Measurements from ENCODE around the gene SHISA9. TPM values are rescaled to one million over a fixed set of nuclear protein-coding genes. Genes with fewer than 3 reads are reported as not detected.

SHISA9 gene
- total RNA-seq, 5 donors from 2014 or later (not counting 1 experiment from before 2014, with no cell fraction given): 0.06 TPM; not detected in 4

GRCh38 chr16:13110124-13110796, 208.9 kb downstream of the SHISA9 start:
- ATAC-seq (replicated peaks in 1 of 4): no peak
- Mint-ChIP-seq H3K4me3 (no peak overlapping the region), H3K27me3 (peaks cover 0 to 8% of the 10 kb centered on the region in 2 donors), H3K9me3 (peaks cover 7 to 20% (median 10%) of the 10 kb centered on the region in 3 donors), H3K36me3 (no peaks in the 10 kb centered on the region), H3K4me1 (no peaks in the 10 kb centered on the region), H3K27ac (no peak overlapping the region)
- no peaks in the 10 kb centered on the region for H3K36me3 ChIP-seq (ENCODE audit: control insufficient read depth in 2 of 2, extremely low read depth in 1 of 2, insufficient read depth in 1 of 2, low read length in 1 of 2)
- ChIA-PET POLR2A (no interaction called here), CTCF (no interaction called here)
- DNase-seq: no peak
- no peaks in the 10 kb centered on the region for H3K4me1 ChIP-seq (ENCODE audit: control insufficient read depth in 1 of 2, extremely low read depth in 1 of 2, insufficient read depth in 2 of 2, low read length in 2 of 2)
- no peaks in the 10 kb centered on the region for H3K27me3 ChIP-seq (replicated peaks in 1 of 2; ENCODE audit: control insufficient read depth in 2 of 2, extremely low read depth in 1 of 2, insufficient read depth in 2 of 2, low read length in 1 of 2)
- H3K4me3 ChIP-seq (ENCODE audit: control insufficient read depth in 1 of 2, extremely low read depth in 1 of 2, low read length in 1 of 2): no peak overlapping the region
- 70% methylated on average over 6 of the region's 7 CpGs for WGBS (ENCODE audit: insufficient coverage)
- no peak overlapping the region for H3K27ac ChIP-seq (ENCODE audit: low read length)
- H3K9me3 ChIP-seq: no peaks in the 10 kb centered on the region

GRCh38 chr16:13111747-13112146, 210.3 kb downstream of the SHISA9 start:
- Mint-ChIP-seq H3K9me3 (peaks cover 10 to 20% (median 11%) of the 10 kb centered on the region in 3 donors), H3K4me3 (no peak overlapping the region), H3K36me3 (no peaks in the 10 kb centered on the region), H3K27ac (no peak overlapping the region), H3K4me1 (no peaks in the 10 kb centered on the region), H3K27me3 (peaks cover 0 to 8% of the 10 kb centered on the region in 2 donors)
- Histone ChIP-seq H3K27me3 (replicated peaks in 1 of 2; ENCODE audit: control insufficient read depth in 2 of 2, extremely low read depth in 1 of 2, insufficient read depth in 2 of 2, low read length in 1 of 2) (no peaks in the 10 kb centered on the region), H3K27ac (ENCODE audit: low read length) (no peak overlapping the region), H3K4me1 (ENCODE audit: control insufficient read depth in 1 of 2, extremely low read depth in 1 of 2, insufficient read depth in 2 of 2, low read length in 2 of 2) (no peaks in the 10 kb centered on the region), H3K4me3 (ENCODE audit: control insufficient read depth in 1 of 2, extremely low read depth in 1 of 2, low read length in 1 of 2) (no peak overlapping the region), H3K36me3 (ENCODE audit: control insufficient read depth in 2 of 2, extremely low read depth in 1 of 2, insufficient read depth in 1 of 2, low read length in 1 of 2) (no peaks in the 10 kb centered on the region), H3K9me3 (no peaks in the 10 kb centered on the region)
- ChIA-PET POLR2A (no interaction called here), CTCF (no interaction called here)
- no peak for ATAC-seq (replicated peaks in 1 of 4)
- no peak for DNase-seq
- WGBS (ENCODE audit: insufficient coverage): no CpG with 5 or more reads among the region's 2 CpGs

GRCh38 chr16:13113741-13114140, 212.3 kb downstream of the SHISA9 start:
- Mint-ChIP-seq H3K27ac (no peak overlapping the region), H3K4me1 (no peaks in the 10 kb centered on the region), H3K9me3 (peaks cover 10 to 14% (median 11%) of the 10 kb centered on the region in 3 donors), H3K36me3 (no peaks in the 10 kb centered on the region), H3K4me3 (no peak overlapping the region), H3K27me3 (peaks cover 0 to 8% of the 10 kb centered on the region in 2 donors)
- POLR2A ChIA-PET: no interaction called here
- no peak for ATAC-seq (replicated peaks in 1 of 4)
- H3K36me3 ChIP-seq (ENCODE audit: control insufficient read depth in 2 of 2, extremely low read depth in 1 of 2, insufficient read depth in 1 of 2, low read length in 1 of 2): no peaks in the 10 kb centered on the region
- no peaks in the 10 kb centered on the region for H3K27me3 ChIP-seq (replicated peaks in 1 of 2; ENCODE audit: control insufficient read depth in 2 of 2, extremely low read depth in 1 of 2, insufficient read depth in 2 of 2, low read length in 1 of 2)
- H3K4me3 ChIP-seq (ENCODE audit: control insufficient read depth in 1 of 2, extremely low read depth in 1 of 2, low read length in 1 of 2): no peak overlapping the region
- no peaks in the 10 kb centered on the region for H3K9me3 ChIP-seq
- no peaks in the 10 kb centered on the region for H3K4me1 ChIP-seq (ENCODE audit: control insufficient read depth in 1 of 2, extremely low read depth in 1 of 2, insufficient read depth in 2 of 2, low read length in 2 of 2)
- 100% methylated on average over 1 of the region's 3 CpGs for WGBS (ENCODE audit: insufficient coverage)
- DNase-seq: no peak
- no peak overlapping the region for H3K27ac ChIP-seq (ENCODE audit: low read length)
- CTCF ChIA-PET: no interaction called here

GRCh38 chr16:13118091-13118490, 216.7 kb downstream of the SHISA9 start:
- Histone ChIP-seq H3K27ac (ENCODE audit: low read length) (no peak overlapping the region), H3K36me3 (ENCODE audit: control insufficient read depth in 2 of 2, extremely low read depth in 1 of 2, insufficient read depth in 1 of 2, low read length in 1 of 2) (no peaks in the 10 kb centered on the region), H3K9me3 (no peaks in the 10 kb centered on the region), H3K4me3 (ENCODE audit: control insufficient read depth in 1 of 2, extremely low read depth in 1 of 2, low read length in 1 of 2) (no peak overlapping the region), H3K27me3 (replicated peaks in 1 of 2; ENCODE audit: control insufficient read depth in 2 of 2, extremely low read depth in 1 of 2, insufficient read depth in 2 of 2, low read length in 1 of 2) (peaks cover 0 to 3% of the 10 kb centered on the region in 2 experiments), H3K4me1 (ENCODE audit: control insufficient read depth in 1 of 2, extremely low read depth in 1 of 2, insufficient read depth in 2 of 2, low read length in 2 of 2) (no peaks in the 10 kb centered on the region)
- Mint-ChIP-seq H3K27ac (no peak overlapping the region), H3K4me1 (no peaks in the 10 kb centered on the region), H3K9me3 (peaks cover 5 to 11% (median 9%) of the 10 kb centered on the region in 3 donors), H3K27me3 (peaks cover under 1 to 2% of the 10 kb centered on the region in 2 donors), H3K4me3 (no peak overlapping the region), H3K36me3 (no peaks in the 10 kb centered on the region)
- no CpG with 5 or more reads among the region's 5 CpGs for WGBS (ENCODE audit: insufficient coverage)
- DNase-seq: no peak
- no peak for ATAC-seq (replicated peaks in 1 of 4)
- CTCF ChIA-PET: no interaction called here
- POLR2A ChIA-PET: no interaction called here

GRCh38 chr16:13120091-13120490, 218.7 kb downstream of the SHISA9 start:
- 0% methylated on average over 1 of the region's 6 CpGs for WGBS (ENCODE audit: insufficient coverage)
- DNase-seq: no peak

GRCh38 chr16:13120557-13120956, 219.2 kb downstream of the SHISA9 start:
- no peaks in the 10 kb centered on the region for H3K4me1 Mint-ChIP-seq
- POLR2A ChIA-PET: no interaction called here
- WGBS (ENCODE audit: insufficient coverage): 67% methylated on average over 2 of the region's 4 CpGs
- Histone ChIP-seq H3K36me3 (ENCODE audit: control insufficient read depth in 2 of 2, extremely low read depth in 1 of 2, insufficient read depth in 1 of 2, low read length in 1 of 2) (no peaks in the 10 kb centered on the region), H3K9me3 (no peaks in the 10 kb centered on the region), H3K4me1 (ENCODE audit: control insufficient read depth in 1 of 2, extremely low read depth in 1 of 2, insufficient read depth in 2 of 2, low read length in 2 of 2) (no peaks in the 10 kb centered on the region), H3K27ac (ENCODE audit: low read length) (no peak overlapping the region), H3K4me3 (ENCODE audit: control insufficient read depth in 1 of 2, extremely low read depth in 1 of 2, low read length in 1 of 2) (no peak overlapping the region), H3K27me3 (replicated peaks in 1 of 2; ENCODE audit: control insufficient read depth in 2 of 2, extremely low read depth in 1 of 2, insufficient read depth in 2 of 2, low read length in 1 of 2) (peaks cover 0 to 3% of the 10 kb centered on the region in 2 experiments)
- H3K36me3 Mint-ChIP-seq: no peaks in the 10 kb centered on the region
- peaks cover 2 to 8% of the 10 kb centered on the region in 2 donors for H3K27me3 Mint-ChIP-seq
- no peak overlapping the region for H3K27ac Mint-ChIP-seq
- H3K9me3 Mint-ChIP-seq: peaks cover 0 to 2% (median 0%) of the 10 kb centered on the region in 3 donors
- ATAC-seq (replicated peaks in 1 of 4): no peak
- no peak for DNase-seq
- CTCF ChIA-PET: no interaction called here
- no peak overlapping the region for H3K4me3 Mint-ChIP-seq

More at GRCh38 chr16:13120091-13120490, 218.7 kb downstream of the SHISA9 start:
- Histone ChIP-seq H3K9me3 (no peaks in the 10 kb centered on the region), H3K27me3 (replicated peaks in 1 of 2; ENCODE audit: control insufficient read depth in 2 of 2, extremely low read depth in 1 of 2, insufficient read depth in 2 of 2, low read length in 1 of 2) (peaks cover 0 to 3% of the 10 kb centered on the region in 2 experiments), H3K4me3 (ENCODE audit: control insufficient read depth in 1 of 2, extremely low read depth in 1 of 2, low read length in 1 of 2) (no peak overlapping the region), H3K4me1 (ENCODE audit: control insufficient read depth in 1 of 2, extremely low read depth in 1 of 2, insufficient read depth in 2 of 2, low read length in 2 of 2) (no peaks in the 10 kb centered on the region), H3K36me3 (ENCODE audit: control insufficient read depth in 2 of 2, extremely low read depth in 1 of 2, insufficient read depth in 1 of 2, low read length in 1 of 2) (no peaks in the 10 kb centered on the region), H3K27ac (ENCODE audit: low read length) (no peak overlapping the region)
- ATAC-seq (replicated peaks in 1 of 4): no peak
- POLR2A ChIA-PET: no interaction called here
- Mint-ChIP-seq H3K4me1 (no peaks in the 10 kb centered on the region), H3K4me3 (no peak overlapping the region), H3K9me3 (peaks cover 0 to 5% (median 0%) of the 10 kb centered on the region in 3 donors), H3K27ac (no peak overlapping the region), H3K27me3 (peaks cover 2 to 8% of the 10 kb centered on the region in 2 donors), H3K36me3 (no peaks in the 10 kb centered on the region)
- CTCF ChIA-PET: no interaction called here
